Lung (tissue), 12 donors: ENCODE data around the gene VAMP3. TPM values are rescaled to one million over a fixed set of nuclear protein-coding genes. Genes with fewer than 3 reads are reported as not detected.

Experiments
- ATAC-seq: fragments of 200-7000 bp; cut with Tn5 transposase; one replicate; pipeline ENCODE4 v1.9.1; 2020; ENCODE audit warnings: moderate number of reproducible peaks; ENCODE audit not compliant: insufficient read depth, low FRiP score
- DNase-seq, 3 donors: peaks; one replicate each; pipeline ENCODE4 v3.0.0-alpha.2; 2013 to 2017
- H3K27ac ChIP-seq, 2 donors: one replicate each; pipeline ENCODE4 v1.5.1; 2013; ENCODE audit warnings: mild to moderate bottlenecking in 2 of 2, moderate library complexity in 2 of 2, control low read depth in 1 of 2, inconsistent platforms in 1 of 2, low read depth in 1 of 2, low read length in 1 of 2
- H3K27me3 ChIP-seq, 3 donors: one replicate each; pipeline ENCODE4 v1.5.1; 2013; ENCODE audit warnings: low read length in 2 of 3; ENCODE audit not compliant: control insufficient read depth in 3 of 3, insufficient read depth in 3 of 3
- H3K36me3 ChIP-seq, 4 donors: one replicate each; pipeline ENCODE4 v1.5.1; 2013; ENCODE audit warnings: low read length in 4 of 4, mild to moderate bottlenecking in 1 of 4, moderate library complexity in 1 of 4; ENCODE audit not compliant: control insufficient read depth in 4 of 4, insufficient read depth in 4 of 4
- H3K4me1 ChIP-seq, 5 donors: one replicate each; pipeline ENCODE4 v1.5.1; 2013; ENCODE audit warnings: low read length in 5 of 5, mild to moderate bottlenecking in 2 of 5, moderate library complexity in 1 of 5; ENCODE audit not compliant: control insufficient read depth in 5 of 5, insufficient read depth in 5 of 5
- H3K4me3 ChIP-seq: one replicate; pipeline ENCODE4 v1.5.1; 2013; ENCODE audit warnings: mild to moderate bottlenecking, control low read depth, moderate library complexity
- H3K9ac ChIP-seq, 2 donors: one replicate each; pipeline ENCODE4 v1.5.1; 2013; ENCODE audit warnings: low read length in 2 of 2, control low read depth in 1 of 2; ENCODE audit not compliant: insufficient read depth in 1 of 2
- H3K9me3 ChIP-seq, 4 donors: one replicate each; pipeline ENCODE4 v1.5.1; 2013; ENCODE audit warnings: low read length in 3 of 4, mild to moderate bottlenecking in 1 of 4, moderate library complexity in 1 of 4; ENCODE audit not compliant: control insufficient read depth in 4 of 4, insufficient read depth in 3 of 4
- CTCF ChIP-seq: IDR thresholded peaks from 2 replicates; pipeline ENCODE4 v1.5.1; 2012; ENCODE audit warnings: mild to moderate bottlenecking; ENCODE audit errors: control extremely low read depth, extremely low read depth
- whole genome bisulfite sequencing, 2 donors: extraction: QIAGEN DNeasy Blood & Tissue Kit; methylation state at CpG; one replicate each; pipeline ENCODE4 v1.1.7; 2013; 5-methylcytosine and 5-hydroxymethylcytosine counted together
- polyA plus RNA-seq, 2 donors: library from polyadenylated mRNA; stranded (reverse); fragments of 200-250 nt; gene quantifications; one replicate each; pipeline ENCODE4 v1.2.1, GENCODE V29; 2013
- total RNA-seq, 2 donors: library from RNA; depleted of rRNA in 1 of 2; stranded (reverse); fragments of >200 nt in 1 of 2; gene quantifications; one replicate each; pipeline ENCODE4 v1.2.1, GENCODE V29; 2014 to 2021
- donor health status: control.
- donor health status: control.
- donor health status: Bipolar disorder and iron deficiency.
- donor health status: healthy.
- donor health status: DM: yes; HTN: yes; CAD: no.

VAMP3 gene
- total and polyA plus RNA-seq, 4 donors: 46.6 to 146 (median 87.0) TPM

- Histone ChIP-seq H3K4me3 (no peak overlapping the region), H3K27ac (no peak overlapping the region), H3K36me3 (peaks cover 11 to 23% (median 20%) of the 10 kb centered on the region in 4 donors), H3K9ac (no peak overlapping the region), H3K27me3 (no peaks in the 10 kb centered on the region), H3K4me1 (no peaks in the 10 kb centered on the region), H3K9me3 (peaks cover 0 to 9% (median 5%) of the 10 kb centered on the region in 4 donors)
- DNase-seq: no peak
- no peak for ATAC-seq
- no peak for TF ChIP-seq CTCF
- WGBS, 2 donors: 77 to 92% methylated on average over 6 of the region's 6 CpGs
These were observed 40.4 kb downstream of the VAMP3 start for GRCh38 chr1:7811476-7811875.

- DNase-seq (no peak), ATAC-seq (no peak)
- no peak overlapping the region for H3K9ac ChIP-seq
- H3K4me1 ChIP-seq: no peaks in the 10 kb centered on the region
- H3K4me3 ChIP-seq: no peak overlapping the region
- no peak for TF ChIP-seq CTCF
- peaks cover 11 to 26% (median 16%) of the 10 kb centered on the region in 4 donors for H3K36me3 ChIP-seq
- H3K27me3 ChIP-seq: no peaks in the 10 kb centered on the region
- H3K27ac ChIP-seq: no peak overlapping the region
- peaks cover 0 to 9% (median 5%) of the 10 kb centered on the region in 4 donors for H3K9me3 ChIP-seq
- 93 to 97% methylated on average over 3 of the region's 3 CpGs for WGBS, 2 donors
These were observed 42.7 kb downstream of the VAMP3 start for GRCh38 chr1:7813677-7814373.

DNA sequence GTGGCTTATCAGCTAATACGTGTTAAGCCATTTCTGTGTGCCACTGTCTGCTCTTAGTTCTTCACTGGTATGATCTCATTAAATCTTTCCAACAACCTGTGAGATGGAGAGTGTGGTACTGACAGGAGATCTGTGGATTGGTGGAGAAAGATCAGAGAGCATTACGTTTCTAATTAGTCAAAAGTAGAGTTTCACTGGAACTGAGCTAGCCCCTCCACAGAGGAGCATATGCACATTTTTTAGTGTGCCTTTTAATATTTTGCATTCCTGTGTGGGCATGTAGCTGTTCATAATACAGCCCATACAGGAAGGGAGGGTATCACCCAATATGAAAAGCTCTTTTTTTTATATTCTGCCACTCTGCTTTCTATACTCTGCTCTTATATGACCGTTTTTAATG lies 50.2 kb downstream of the VAMP3 start:
- Histone ChIP-seq H3K9ac (no peak overlapping the region), H3K9me3 (no peaks in the 10 kb centered on the region), H3K4me3 (no peak overlapping the region), H3K27me3 (no peaks in the 10 kb centered on the region), H3K36me3 (peaks cover 0 to 33% (median 20%) of the 10 kb centered on the region in 4 donors), H3K4me1 (no peaks in the 10 kb centered on the region), H3K27ac (no peak overlapping the region)
- no peak for TF ChIP-seq CTCF
- DNase-seq: no peak
- 74 to 92% methylated on average over 3 of the region's 3 CpGs for WGBS, 2 donors
- no peak for ATAC-seq
